WTC11 (cell line): ENCODE measurements around the gene HJURP. TPM values are rescaled to one million over a fixed set of nuclear protein-coding genes. Genes with fewer than 3 reads are reported as not detected.

Experiments used
- ATAC-seq: fragments of 200-7000 bp; cut with Tn5 transposase; 2 replicates; pipeline ENCODE4 v1.10.0; 2021; ENCODE audit warnings: mild to moderate bottlenecking, moderate library complexity
- CTCF ChIA-PET: fragments of 300-600 bp; sonication (Branson Sonifier 250); formaldehyde crosslinking; loops from one replicate; lab custom pipeline; 2021; ENCODE audit warnings: antibody characterized with exemption; lab: Charles Lee
- POLR2A ChIA-PET: fragments of 350-600 bp; sonication (Branson Sonifier 250); formaldehyde crosslinking; loops from one replicate; lab custom pipeline; 2021; ENCODE audit warnings: antibody characterized with exemption; lab: Charles Lee
- DNase-seq: peaks from one replicate; pipeline ENCODE4 v3.0.0; 2021; ENCODE audit warnings: low spot score
- H3K27ac Mint-ChIP-seq: 2 replicates; pipeline ENCODE4 v1.8.0; 2021; ENCODE audit warnings: mixed read lengths
- H3K27me3 Mint-ChIP-seq: 2 replicates; pipeline ENCODE4 v1.8.0; 2021; ENCODE audit warnings: low read depth, mild to moderate bottlenecking, moderate library complexity, mixed read lengths
- H3K36me3 Mint-ChIP-seq: 2 replicates; pipeline ENCODE4 v1.8.0; 2021; ENCODE audit warnings: mixed read lengths
- H3K4me1 Mint-ChIP-seq: 2 replicates; pipeline ENCODE4 v1.8.0; 2022; ENCODE audit warnings: mixed read lengths
- H3K4me3 Mint-ChIP-seq: 2 replicates; pipeline ENCODE4 v1.8.0; 2021; ENCODE audit warnings: mild to moderate bottlenecking, moderate library complexity, mixed read lengths
- H3K9me3 Mint-ChIP-seq: 2 replicates; pipeline ENCODE4 v1.8.0; 2021; ENCODE audit warnings: mixed read lengths
- EMX1 ChIP-seq: fragments of 250-450 bp; sonication (Bioruptor Pico); IDR thresholded peaks from 2 replicates; pipeline ENCODE4 v1.8.0; 2021; ENCODE audit warnings: mild to moderate bottlenecking
- FOXP1 ChIP-seq: sonication (generic); formaldehyde crosslinking; IDR thresholded peaks from 2 replicates; pipeline ENCODE4 v1.8.0; 2022; ENCODE audit warnings: missing genetic modification reagents, mild to moderate bottlenecking, moderate library complexity, borderline replicate concordance
- GABPB1 ChIP-seq: sonication (generic); formaldehyde crosslinking; IDR thresholded peaks from 2 replicates; pipeline ENCODE4 v1.8.1; 2023; ENCODE audit warnings: mild to moderate bottlenecking, missing genetic modification reagents
- IRF2 ChIP-seq: sonication (generic); formaldehyde crosslinking; IDR thresholded peaks from 2 replicates; pipeline ENCODE4 v1.8.0; 2022; ENCODE audit warnings: low read depth, missing genetic modification reagents, borderline replicate concordance
- JUN ChIP-seq: sonication (generic); formaldehyde crosslinking; IDR thresholded peaks from 2 replicates; pipeline ENCODE4 v1.8.0; 2023; ENCODE audit warnings: mild to moderate bottlenecking, missing genetic modification reagents
- MXD4 ChIP-seq: fragments of 250-450 bp; sonication (Bioruptor Pico); IDR thresholded peaks from 2 replicates; pipeline ENCODE4 v1.8.0; 2021; ENCODE audit warnings: mild to moderate bottlenecking, moderate library complexity, borderline replicate concordance
- MYBL2 ChIP-seq: sonication (generic); formaldehyde crosslinking; IDR thresholded peaks from 2 replicates; pipeline ENCODE4 v1.8.1; 2023; ENCODE audit warnings: mild to moderate bottlenecking, moderate library complexity, missing genetic modification reagents
- NR1H2 ChIP-seq: sonication (generic); formaldehyde crosslinking; IDR thresholded peaks from 2 replicates; pipeline ENCODE4 v1.9.0; 2021; ENCODE audit warnings: mild to moderate bottlenecking, moderate library complexity, missing genetic modification reagents
- RELA ChIP-seq: sonication (generic); formaldehyde crosslinking; IDR thresholded peaks from 2 replicates; pipeline ENCODE4 v1.8.1; 2022; ENCODE audit warnings: missing genetic modification reagents, mild to moderate bottlenecking, borderline replicate concordance
- RORB ChIP-seq: fragments of 250-450 bp; sonication (Bioruptor Pico); IDR thresholded peaks from 2 replicates; pipeline ENCODE4 v1.9.0; 2021; ENCODE audit warnings: mild to moderate bottlenecking
- SMAD3 ChIP-seq: sonication (generic); formaldehyde crosslinking; IDR thresholded peaks from 2 replicates; pipeline ENCODE4 v1.8.0; 2022; ENCODE audit warnings: missing genetic modification reagents, mild to moderate bottlenecking, borderline replicate concordance
- SP1 ChIP-seq: sonication (generic); formaldehyde crosslinking; conservative IDR thresholded peaks from 2 replicates; pipeline ENCODE4 v1.8.1; 2022; ENCODE audit warnings: missing genetic modification reagents
- total RNA-seq: library from RNA; stranded (reverse); gene quantifications from 3 replicates; pipeline ENCODE4 v1.2.3, GENCODE V29; 2021
- TF ChIP-seq, protein P1 (sequence below): fragments of 250-450 bp; sonication (Bioruptor Pico); IDR thresholded peaks from 2 replicates; pipeline ENCODE4 v1.9.0; 2021; ENCODE audit warnings: mild to moderate bottlenecking
- TF ChIP-seq, protein P2 (sequence below): fragments of 200-600 bp; IDR thresholded peaks from 2 replicates; pipeline ENCODE4 v1.8.0; 2022; ENCODE audit warnings: antibody characterized with exemption
- TF ChIP-seq, protein P3 (sequence below): sonication (generic); formaldehyde crosslinking; conservative IDR thresholded peaks from 2 replicates; pipeline ENCODE4 v1.8.1; 2022; ENCODE audit warnings: mild to moderate bottlenecking, missing genetic modification reagents
- TF ChIP-seq, protein P4 (sequence below): fragments of 250-450 bp; sonication (Bioruptor Pico); IDR thresholded peaks from 2 replicates; pipeline ENCODE4 v1.9.0; 2021; ENCODE audit warnings: moderate library complexity, mild to moderate bottlenecking, inconsistent platforms, borderline replicate concordance
- TF ChIP-seq, protein P5 (sequence below): fragments of 250-450 bp; sonication (Bioruptor Pico); IDR thresholded peaks from 2 replicates; pipeline ENCODE4 v1.8.0; 2021; ENCODE audit warnings: mild to moderate bottlenecking
- TF ChIP-seq, protein P6 (sequence below): sonication (generic); formaldehyde crosslinking; IDR thresholded peaks from 2 replicates; pipeline ENCODE4 v1.8.1; 2022; ENCODE audit warnings: low read depth, mild to moderate bottlenecking, moderate library complexity, missing genetic modification reagents, borderline replicate concordance
- TF ChIP-seq, protein P7 (sequence below): sonication (generic); formaldehyde crosslinking; IDR thresholded peaks from 2 replicates; pipeline ENCODE4 v1.8.0; 2022; ENCODE audit warnings: mild to moderate bottlenecking, missing genetic modification reagents
- TF ChIP-seq, protein P8 (sequence below): sonication (generic); formaldehyde crosslinking; IDR thresholded peaks from 2 replicates; pipeline ENCODE4 v1.8.0; 2022; ENCODE audit warnings: mild to moderate bottlenecking, missing genetic modification reagents

The HJURP gene
- total RNA-seq, 1 experiment from 2014 or later = 83.7 TPM

DNA sequence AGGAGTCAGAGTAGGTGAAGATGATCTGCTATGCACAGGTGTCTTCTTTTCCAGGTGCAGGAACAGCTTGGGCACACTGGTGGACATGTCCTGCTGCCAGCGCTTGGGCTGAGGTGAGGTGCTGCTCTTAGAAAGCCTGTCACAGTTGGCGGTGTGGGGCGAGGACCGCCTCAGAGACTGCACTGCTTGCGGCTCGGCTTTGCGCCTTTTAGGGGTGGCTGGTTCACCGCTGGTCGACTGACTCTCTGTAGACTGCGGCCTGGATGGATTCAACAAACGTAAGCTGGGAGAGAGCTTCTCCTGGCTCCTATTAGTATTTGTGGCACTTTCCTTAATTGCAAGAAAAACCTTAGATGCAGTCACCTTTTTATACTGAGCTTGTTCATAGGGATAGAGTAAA, 12.1 kb upstream of the HJURP start (continued):
- TF ChIP-seq, protein P1, sequence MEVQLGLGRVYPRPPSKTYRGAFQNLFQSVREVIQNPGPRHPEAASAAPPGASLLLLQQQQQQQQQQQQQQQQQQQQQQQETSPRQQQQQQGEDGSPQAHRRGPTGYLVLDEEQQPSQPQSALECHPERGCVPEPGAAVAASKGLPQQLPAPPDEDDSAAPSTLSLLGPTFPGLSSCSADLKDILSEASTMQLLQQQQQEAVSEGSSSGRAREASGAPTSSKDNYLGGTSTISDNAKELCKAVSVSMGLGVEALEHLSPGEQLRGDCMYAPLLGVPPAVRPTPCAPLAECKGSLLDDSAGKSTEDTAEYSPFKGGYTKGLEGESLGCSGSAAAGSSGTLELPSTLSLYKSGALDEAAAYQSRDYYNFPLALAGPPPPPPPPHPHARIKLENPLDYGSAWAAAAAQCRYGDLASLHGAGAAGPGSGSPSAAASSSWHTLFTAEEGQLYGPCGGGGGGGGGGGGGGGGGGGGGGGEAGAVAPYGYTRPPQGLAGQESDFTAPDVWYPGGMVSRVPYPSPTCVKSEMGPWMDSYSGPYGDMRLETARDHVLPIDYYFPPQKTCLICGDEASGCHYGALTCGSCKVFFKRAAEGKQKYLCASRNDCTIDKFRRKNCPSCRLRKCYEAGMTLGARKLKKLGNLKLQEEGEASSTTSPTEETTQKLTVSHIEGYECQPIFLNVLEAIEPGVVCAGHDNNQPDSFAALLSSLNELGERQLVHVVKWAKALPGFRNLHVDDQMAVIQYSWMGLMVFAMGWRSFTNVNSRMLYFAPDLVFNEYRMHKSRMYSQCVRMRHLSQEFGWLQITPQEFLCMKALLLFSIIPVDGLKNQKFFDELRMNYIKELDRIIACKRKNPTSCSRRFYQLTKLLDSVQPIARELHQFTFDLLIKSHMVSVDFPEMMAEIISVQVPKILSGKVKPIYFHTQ (CRISPR knock-in tag) = no peak
- TF ChIP-seq GABPB1 (no peak), SP1 (no peak), EMX1 (CRISPR knock-in tag) (no peak), IRF2 (no peak), MYBL2 (CRISPR knock-in tag) (no peak)

DNA sequence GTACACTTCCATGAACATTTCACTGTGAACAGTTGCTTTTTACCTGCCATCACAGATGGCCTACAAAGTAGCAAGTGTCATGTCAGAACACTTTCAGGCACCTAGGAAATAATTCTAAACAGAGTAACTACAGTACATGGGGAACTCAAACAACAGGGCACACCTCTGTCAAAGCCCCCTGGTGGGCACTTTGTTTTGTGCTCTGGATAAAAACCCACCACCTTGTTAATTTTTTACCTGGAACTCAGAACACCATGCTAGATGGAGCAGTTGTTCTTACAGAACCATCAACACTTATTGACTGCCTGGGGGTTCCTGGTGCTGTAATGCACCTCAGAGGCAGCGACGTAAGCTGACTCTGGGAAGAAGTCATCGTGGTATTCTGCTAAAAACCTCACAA, 11.5 kb upstream of the HJURP start:
- POLR2A ChIA-PET = no interaction called here
- peaks cover 19% of the 10 kb centered on the region for H3K27me3 Mint-ChIP-seq
- peak; percentile 60 for ATAC-seq
- no peak overlapping the region for H3K27ac Mint-ChIP-seq
- peaks cover 28% of the 10 kb centered on the region for H3K9me3 Mint-ChIP-seq
- peaks cover 35% of the 10 kb centered on the region for H3K36me3 Mint-ChIP-seq
- peak overlapping the region; percentile 36; the same call in 1 of the 2 replicates for H3K4me3 Mint-ChIP-seq
- CTCF ChIA-PET = interaction anchor here (0.9 kb wide), 1 partner anchor 9 kb away, joined by 3 read pairs; no protein-coding TSS in a partner anchor
- peak; percentile 32 for DNase-seq
- H3K4me1 Mint-ChIP-seq = peaks cover 28% of the 10 kb centered on the region
- TF ChIP-seq FOXP1 (CRISPR knock-in tag) (no peak), JUN (no peak)
- TF ChIP-seq, protein P2, sequence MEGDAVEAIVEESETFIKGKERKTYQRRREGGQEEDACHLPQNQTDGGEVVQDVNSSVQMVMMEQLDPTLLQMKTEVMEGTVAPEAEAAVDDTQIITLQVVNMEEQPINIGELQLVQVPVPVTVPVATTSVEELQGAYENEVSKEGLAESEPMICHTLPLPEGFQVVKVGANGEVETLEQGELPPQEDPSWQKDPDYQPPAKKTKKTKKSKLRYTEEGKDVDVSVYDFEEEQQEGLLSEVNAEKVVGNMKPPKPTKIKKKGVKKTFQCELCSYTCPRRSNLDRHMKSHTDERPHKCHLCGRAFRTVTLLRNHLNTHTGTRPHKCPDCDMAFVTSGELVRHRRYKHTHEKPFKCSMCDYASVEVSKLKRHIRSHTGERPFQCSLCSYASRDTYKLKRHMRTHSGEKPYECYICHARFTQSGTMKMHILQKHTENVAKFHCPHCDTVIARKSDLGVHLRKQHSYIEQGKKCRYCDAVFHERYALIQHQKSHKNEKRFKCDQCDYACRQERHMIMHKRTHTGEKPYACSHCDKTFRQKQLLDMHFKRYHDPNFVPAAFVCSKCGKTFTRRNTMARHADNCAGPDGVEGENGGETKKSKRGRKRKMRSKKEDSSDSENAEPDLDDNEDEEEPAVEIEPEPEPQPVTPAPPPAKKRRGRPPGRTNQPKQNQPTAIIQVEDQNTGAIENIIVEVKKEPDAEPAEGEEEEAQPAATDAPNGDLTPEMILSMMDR = 0 out of 2 replicates have a peak, but pooled peaks have one; percentile 29

DNA sequence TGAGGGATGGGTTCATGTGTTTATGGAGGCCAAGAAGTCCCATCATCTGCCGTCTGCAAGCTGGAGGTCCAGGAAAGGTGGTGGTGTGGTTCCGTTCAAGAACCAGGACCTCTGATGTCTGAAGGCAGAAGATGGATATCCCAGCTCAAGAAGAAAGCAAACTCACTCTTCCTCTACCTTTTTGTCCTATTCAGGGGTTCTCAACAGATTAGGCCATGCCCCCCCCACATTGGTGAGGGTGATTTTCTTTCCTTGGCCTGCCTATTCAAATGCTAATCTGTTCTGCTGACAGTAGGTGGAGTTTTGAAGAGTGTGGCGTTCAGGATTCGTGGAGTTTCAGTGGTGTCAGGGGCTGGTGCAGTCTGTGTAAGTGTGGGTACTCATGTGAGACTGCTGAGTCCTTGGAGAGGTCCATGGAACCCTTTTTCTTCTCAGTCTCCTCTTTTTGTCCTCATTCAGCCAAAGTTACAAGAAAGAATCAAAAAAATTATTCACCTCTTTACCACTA, 8.0 kb upstream of the HJURP start:
- peaks cover 15% of the 10 kb centered on the region for H3K9me3 Mint-ChIP-seq
- ChIA-PET POLR2A (no interaction called here), CTCF (no interaction called here)
- H3K4me1 Mint-ChIP-seq = peaks cover 28% of the 10 kb centered on the region
- ATAC-seq = peak; percentile 69
- no peaks in the 10 kb centered on the region for H3K27me3 Mint-ChIP-seq
- no peak overlapping the region for H3K27ac Mint-ChIP-seq
- DNase-seq = no peak
- no peak for TF ChIP-seq GABPB1
- TF ChIP-seq, protein P3, sequence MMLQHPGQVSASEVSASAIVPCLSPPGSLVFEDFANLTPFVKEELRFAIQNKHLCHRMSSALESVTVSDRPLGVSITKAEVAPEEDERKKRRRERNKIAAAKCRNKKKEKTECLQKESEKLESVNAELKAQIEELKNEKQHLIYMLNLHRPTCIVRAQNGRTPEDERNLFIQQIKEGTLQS (CRISPR knock-in tag) = no peak
- TF ChIP-seq, protein P4, sequence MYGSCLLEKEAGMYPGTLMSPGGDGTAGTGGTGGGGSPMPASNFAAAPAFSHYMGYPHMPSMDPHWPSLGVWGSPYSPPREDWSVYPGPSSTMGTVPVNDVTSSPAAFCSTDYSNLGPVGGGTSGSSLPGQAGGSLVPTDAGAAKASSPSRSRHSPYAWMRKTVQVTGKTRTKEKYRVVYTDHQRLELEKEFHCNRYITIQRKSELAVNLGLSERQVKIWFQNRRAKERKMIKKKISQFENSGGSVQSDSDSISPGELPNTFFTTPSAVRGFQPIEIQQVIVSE (CRISPR knock-in tag) = no peak
- no peak for TF ChIP-seq MXD4 (CRISPR knock-in tag)
- TF ChIP-seq, protein P5, sequence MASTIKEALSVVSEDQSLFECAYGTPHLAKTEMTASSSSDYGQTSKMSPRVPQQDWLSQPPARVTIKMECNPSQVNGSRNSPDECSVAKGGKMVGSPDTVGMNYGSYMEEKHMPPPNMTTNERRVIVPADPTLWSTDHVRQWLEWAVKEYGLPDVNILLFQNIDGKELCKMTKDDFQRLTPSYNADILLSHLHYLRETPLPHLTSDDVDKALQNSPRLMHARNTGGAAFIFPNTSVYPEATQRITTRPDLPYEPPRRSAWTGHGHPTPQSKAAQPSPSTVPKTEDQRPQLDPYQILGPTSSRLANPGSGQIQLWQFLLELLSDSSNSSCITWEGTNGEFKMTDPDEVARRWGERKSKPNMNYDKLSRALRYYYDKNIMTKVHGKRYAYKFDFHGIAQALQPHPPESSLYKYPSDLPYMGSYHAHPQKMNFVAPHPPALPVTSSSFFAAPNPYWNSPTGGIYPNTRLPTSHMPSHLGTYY (CRISPR knock-in tag) = no peak
- TF ChIP-seq, protein P6, sequence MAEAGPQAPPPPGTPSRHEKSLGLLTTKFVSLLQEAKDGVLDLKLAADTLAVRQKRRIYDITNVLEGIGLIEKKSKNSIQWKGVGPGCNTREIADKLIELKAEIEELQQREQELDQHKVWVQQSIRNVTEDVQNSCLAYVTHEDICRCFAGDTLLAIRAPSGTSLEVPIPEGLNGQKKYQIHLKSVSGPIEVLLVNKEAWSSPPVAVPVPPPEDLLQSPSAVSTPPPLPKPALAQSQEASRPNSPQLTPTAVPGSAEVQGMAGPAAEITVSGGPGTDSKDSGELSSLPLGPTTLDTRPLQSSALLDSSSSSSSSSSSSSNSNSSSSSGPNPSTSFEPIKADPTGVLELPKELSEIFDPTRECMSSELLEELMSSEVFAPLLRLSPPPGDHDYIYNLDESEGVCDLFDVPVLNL (CRISPR knock-in tag) = no peak
- TF ChIP-seq, protein P7, sequence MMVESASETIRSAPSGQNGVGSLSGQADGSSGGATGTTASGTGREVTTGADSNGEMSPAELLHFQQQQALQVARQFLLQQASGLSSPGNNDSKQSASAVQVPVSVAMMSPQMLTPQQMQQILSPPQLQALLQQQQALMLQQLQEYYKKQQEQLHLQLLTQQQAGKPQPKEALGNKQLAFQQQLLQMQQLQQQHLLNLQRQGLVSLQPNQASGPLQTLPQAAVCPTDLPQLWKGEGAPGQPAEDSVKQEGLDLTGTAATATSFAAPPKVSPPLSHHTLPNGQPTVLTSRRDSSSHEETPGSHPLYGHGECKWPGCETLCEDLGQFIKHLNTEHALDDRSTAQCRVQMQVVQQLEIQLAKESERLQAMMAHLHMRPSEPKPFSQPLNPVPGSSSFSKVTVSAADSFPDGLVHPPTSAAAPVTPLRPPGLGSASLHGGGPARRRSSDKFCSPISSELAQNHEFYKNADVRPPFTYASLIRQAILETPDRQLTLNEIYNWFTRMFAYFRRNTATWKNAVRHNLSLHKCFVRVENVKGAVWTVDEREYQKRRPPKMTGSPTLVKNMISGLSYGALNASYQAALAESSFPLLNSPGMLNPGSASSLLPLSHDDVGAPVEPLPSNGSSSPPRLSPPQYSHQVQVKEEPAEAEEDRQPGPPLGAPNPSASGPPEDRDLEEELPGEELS = no peak
- TF ChIP-seq NR1H2 (CRISPR knock-in tag) = no peak
- no peak for TF ChIP-seq FOXP1 (CRISPR knock-in tag)
- TF ChIP-seq RELA = no peak
- TF ChIP-seq SMAD3 (CRISPR knock-in tag) = no peak
- no peak for TF ChIP-seq RORB (CRISPR knock-in tag)
- TF ChIP-seq, protein P8, sequence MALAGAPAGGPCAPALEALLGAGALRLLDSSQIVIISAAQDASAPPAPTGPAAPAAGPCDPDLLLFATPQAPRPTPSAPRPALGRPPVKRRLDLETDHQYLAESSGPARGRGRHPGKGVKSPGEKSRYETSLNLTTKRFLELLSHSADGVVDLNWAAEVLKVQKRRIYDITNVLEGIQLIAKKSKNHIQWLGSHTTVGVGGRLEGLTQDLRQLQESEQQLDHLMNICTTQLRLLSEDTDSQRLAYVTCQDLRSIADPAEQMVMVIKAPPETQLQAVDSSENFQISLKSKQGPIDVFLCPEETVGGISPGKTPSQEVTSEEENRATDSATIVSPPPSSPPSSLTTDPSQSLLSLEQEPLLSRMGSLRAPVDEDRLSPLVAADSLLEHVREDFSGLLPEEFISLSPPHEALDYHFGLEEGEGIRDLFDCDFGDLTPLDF (CRISPR knock-in tag) = no peak
- peaks cover 33% of the 10 kb centered on the region for H3K36me3 Mint-ChIP-seq
- no peak overlapping the region for H3K4me3 Mint-ChIP-seq
